ENCODE measurements around the gene PIK3AP1. TPM values are rescaled to one million over a fixed set of nuclear protein-coding genes. Genes with fewer than 3 reads are reported as not detected.

Gene PIK3AP1
- total and polyA plus RNA-seq, 2 of the 13 experiments (the other 11 are each of a cell fraction or from before 2014, with no cell fraction given): 3.6 to 13.8 TPM

DNA sequence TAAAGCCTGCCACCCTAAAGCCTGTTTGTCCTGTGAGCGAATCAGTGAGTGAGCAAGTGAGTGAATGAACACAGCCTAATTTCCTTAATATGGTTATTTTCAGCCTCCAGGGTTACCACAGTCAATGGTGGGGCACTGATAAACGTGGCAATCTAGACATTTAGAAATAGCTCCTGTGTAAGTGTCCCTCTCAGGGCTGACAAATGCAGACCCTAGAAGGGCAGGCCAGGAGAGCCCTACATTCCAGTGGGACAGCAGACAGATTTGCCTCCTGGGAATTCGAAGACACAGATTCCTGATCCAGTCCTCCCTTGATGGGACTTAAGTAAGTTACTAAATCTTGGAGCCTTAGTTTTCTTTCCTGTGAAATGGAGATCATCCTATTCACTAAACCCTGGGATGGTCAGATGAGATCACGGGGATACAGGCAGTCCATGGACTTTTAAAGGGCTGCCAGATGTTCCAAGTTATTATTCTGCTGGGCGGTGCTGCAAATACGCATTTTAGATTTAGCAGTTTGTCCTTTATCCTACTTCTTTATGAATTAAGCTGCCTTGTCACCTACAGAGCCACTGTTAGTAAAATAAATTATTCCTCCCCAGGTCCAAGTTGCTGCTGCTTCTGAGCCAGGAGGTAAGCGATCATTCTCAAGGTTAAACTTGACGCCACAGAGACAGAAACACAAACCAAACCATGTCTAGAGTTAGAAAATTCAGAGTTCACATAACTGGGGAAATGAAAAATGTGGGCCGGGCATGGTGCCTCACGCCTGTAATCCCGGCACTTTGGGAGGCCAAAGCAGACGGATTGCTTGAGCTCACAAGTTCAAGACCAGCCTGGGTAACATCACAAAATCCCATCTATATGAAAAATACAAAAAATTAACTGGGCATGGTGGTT lies 78.7 kb downstream of the PIK3AP1 start:
- Histone ChIP-seq H3K27ac (ENCODE audit: extremely low read length, insufficient read depth, low read length) (no peak overlapping the region), H3K4me2 (ENCODE audit: low read depth, low read length) (no peak overlapping the region), H3K9me3 (ENCODE audit: low read length) (no peaks in the 10 kb centered on the region), H2AFZ (ENCODE audit: low read length) (no peak overlapping the region), H3K4me1 (ENCODE audit: insufficient read depth, low read length) (peaks cover 36% of the 10 kb centered on the region), H3K79me2 (ENCODE audit: insufficient read depth, low read length) (no peaks in the 10 kb centered on the region), H3K4me3 (replicated peaks in 1 of 3; ENCODE audit: insufficient read depth in 1 of 3, low read depth in 2 of 3, low read length in 3 of 3) (no peak overlapping the region), H3K27me3 (ENCODE audit: control insufficient read depth in 1 of 2, insufficient read depth in 2 of 2, low read length in 2 of 2) (no peaks in the 10 kb centered on the region), H3K36me3 (replicated peaks in 1 of 2; ENCODE audit: control insufficient read depth in 1 of 2, insufficient read depth in 2 of 2, low read length in 2 of 2) (peaks cover 0 to 3% of the 10 kb centered on the region in 2 experiments; a peak in 1 of 5 replicates), H4K20me1 (ENCODE audit: insufficient read depth, low read length) (no peaks in the 10 kb centered on the region), H3K9ac (ENCODE audit: insufficient read depth, low read depth, low read length) (no peak overlapping the region)
- CTCF ChIA-PET (ENCODE audit: low intra/inter-chr PET ratio, low total read pairs): interaction anchor here (0.7 to 3.9 kb wide), 5 partner anchors 78 to 189 kb away, joined by 3 to 26 read pairs (median 8); partner anchors contain the start of gene PIK3AP1
- intact Hi-C loops (cut with micrococcal nuclease; ENCODE audit: unreplicated experiment): loop anchor here (5.0 kb wide), 2 partner anchors 101 to 191 kb away; partner anchors contain the start of gene LCOR
- FAIRE-seq: no peak
- DNase-seq (ENCODE audit: low spot score): no peak
- no TSS peak for BruUV-seq (replicated peaks)
- in situ Hi-C loops (cut with HindIII; ENCODE audit: extremely low pct_ligation_motif_present, low pct_unique_long_range_greater_than_20kb): loop anchor here (5.0 kb wide), 2 partner anchors 76 to 101 kb away; no protein-coding TSS in a partner anchor
- 78% methylated on average over 12 of the region's 12 CpGs for WGBS (ENCODE audit: low lambda C conversion rate)
- TF ChIP-seq ATF7-NPFF (CRISPR knock-in tag; IDR thresholded peaks at IDR 0.05; ENCODE audit: low read depth) (no peak), BORCS8-MEF2B (CRISPR knock-in tag; IDR thresholded peaks at IDR 0.05) (0 out of 2 replicates have a peak, but pooled peaks have one; percentile 11)
- POLR2A ChIA-PET: interaction anchor here (1.2 to 1.5 kb wide), 2 partner anchors 31 to 35 kb away, joined by 3 to 5 read pairs; no protein-coding TSS in a partner anchor
- ATAC-seq: no peak

- Histone ChIP-seq H3K27ac (ENCODE audit: extremely low read length, insufficient read depth, low read length) (no peak overlapping the region), H3K27me3 (ENCODE audit: control insufficient read depth in 1 of 2, insufficient read depth in 2 of 2, low read length in 2 of 2) (no peaks in the 10 kb centered on the region), H4K20me1 (ENCODE audit: insufficient read depth, low read length) (no peaks in the 10 kb centered on the region), H3K4me3 (replicated peaks in 1 of 3; ENCODE audit: insufficient read depth in 1 of 3, low read depth in 2 of 3, low read length in 3 of 3) (no peak overlapping the region), H3K4me2 (ENCODE audit: low read depth, low read length) (no peak overlapping the region), H3K9me3 (ENCODE audit: low read length) (no peaks in the 10 kb centered on the region), H3K79me2 (ENCODE audit: insufficient read depth, low read length) (no peaks in the 10 kb centered on the region), H2AFZ (ENCODE audit: low read length) (no peak overlapping the region), H3K9ac (ENCODE audit: insufficient read depth, low read depth, low read length) (no peak overlapping the region), H3K4me1 (ENCODE audit: insufficient read depth, low read length) (peaks cover 42% of the 10 kb centered on the region), H3K36me3 (replicated peaks in 1 of 2; ENCODE audit: control insufficient read depth in 1 of 2, insufficient read depth in 2 of 2, low read length in 2 of 2) (peaks cover 0 to 2% of the 10 kb centered on the region in 2 experiments; a peak in 1 of 5 replicates)
- DNase-seq (ENCODE audit: low spot score) (no peak), FAIRE-seq (no peak), ATAC-seq (no peak)
- intact Hi-C loops (cut with micrococcal nuclease; ENCODE audit: unreplicated experiment): loop anchor here (5.0 kb wide), 2 partner anchors 102 to 192 kb away; partner anchors contain the start of gene LCOR
- WGBS (ENCODE audit: low lambda C conversion rate): 82% methylated on average over 4 of the region's 4 CpGs
- ChIA-PET POLR2A (interaction anchor here (1.2 kb wide), 1 partner anchor 104 kb away, joined by 3 read pairs; no protein-coding TSS in a partner anchor), CTCF (ENCODE audit: low intra/inter-chr PET ratio, low total read pairs) (interaction anchor here (0.9 to 3.9 kb wide), 2 partner anchors 79 to 104 kb away, joined by 7 to 26 read pairs; partner anchors contain the start of gene PIK3AP1)
- BruUV-seq (replicated peaks): no TSS peak
- in situ Hi-C loops (cut with HindIII; ENCODE audit: extremely low pct_ligation_motif_present, low pct_unique_long_range_greater_than_20kb): loop anchor here (5.0 kb wide), 2 partner anchors 77 to 102 kb away; no protein-coding TSS in a partner anchor
- TF ChIP-seq TCF7 (IDR thresholded peaks at IDR 0.05; ENCODE audit: low read depth) (no peak), CC2D1A (CRISPR knock-in tag; IDR thresholded peaks at IDR 0.05) (no peak), DNMT1 (CRISPR knock-in tag; IDR thresholded peaks at IDR 0.05) (no peak), MBD4 (IDR thresholded peaks at IDR 0.05; ENCODE audit: borderline replicate concordance, low read length) (no peak), ZBED4 (CRISPR knock-in tag; IDR thresholded peaks at IDR 0.05; ENCODE audit: borderline replicate concordance) (no peak), ZNF83 (CRISPR knock-in tag; IDR thresholded peaks at IDR 0.05; ENCODE audit: borderline replicate concordance) (no peak)
- TF ChIP-seq, protein P1, sequence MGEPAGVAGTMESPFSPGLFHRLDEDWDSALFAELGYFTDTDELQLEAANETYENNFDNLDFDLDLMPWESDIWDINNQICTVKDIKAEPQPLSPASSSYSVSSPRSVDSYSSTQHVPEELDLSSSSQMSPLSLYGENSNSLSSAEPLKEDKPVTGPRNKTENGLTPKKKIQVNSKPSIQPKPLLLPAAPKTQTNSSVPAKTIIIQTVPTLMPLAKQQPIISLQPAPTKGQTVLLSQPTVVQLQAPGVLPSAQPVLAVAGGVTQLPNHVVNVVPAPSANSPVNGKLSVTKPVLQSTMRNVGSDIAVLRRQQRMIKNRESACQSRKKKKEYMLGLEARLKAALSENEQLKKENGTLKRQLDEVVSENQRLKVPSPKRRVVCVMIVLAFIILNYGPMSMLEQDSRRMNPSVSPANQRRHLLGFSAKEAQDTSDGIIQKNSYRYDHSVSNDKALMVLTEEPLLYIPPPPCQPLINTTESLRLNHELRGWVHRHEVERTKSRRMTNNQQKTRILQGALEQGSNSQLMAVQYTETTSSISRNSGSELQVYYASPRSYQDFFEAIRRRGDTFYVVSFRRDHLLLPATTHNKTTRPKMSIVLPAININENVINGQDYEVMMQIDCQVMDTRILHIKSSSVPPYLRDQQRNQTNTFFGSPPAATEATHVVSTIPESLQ (CRISPR knock-in tag; conservative IDR thresholded peaks at IDR 0.05): no peak
These were observed 80.4 kb downstream of the PIK3AP1 start for GRCh38 chr10:96639899-96640298.
